ENCODE results near the gene GRP. TPM values are rescaled to one million over a fixed set of nuclear protein-coding genes. Genes with fewer than 3 reads are reported as not detected.

Gene GRP
- total RNA-seq, 1 donor from 2014 or later: not detected

GRCh38 chr18:59263661-59264060 lies 43.7 kb downstream of the GRP start:
- H3K9me3 ChIP-seq: no peaks in the 10 kb centered on the region
- H3K36me3 ChIP-seq: no peaks in the 10 kb centered on the region
- H3K27ac ChIP-seq: no peak overlapping the region
- ATAC-seq (no peak), DNase-seq (no peak)
- TF ChIP-seq CTCF (IDR thresholded peaks at IDR 0.05): no peak
- H3K27me3 ChIP-seq: peaks cover 63% of the 10 kb centered on the region
- no peak overlapping the region for H3K4me3 ChIP-seq
- intact Hi-C loops (cut with DNase I): no loop called here
- peaks cover 5% of the 10 kb centered on the region for H3K4me1 ChIP-seq

- no peak overlapping the region for H3K4me3 ChIP-seq
- no peak overlapping the region for H3K27ac ChIP-seq
- ATAC-seq (no peak), DNase-seq (no peak)
- peaks cover 5% of the 10 kb centered on the region for H3K4me1 ChIP-seq
- intact Hi-C loops (cut with DNase I): no loop called here
- TF ChIP-seq CTCF (IDR thresholded peaks at IDR 0.05): no peak
- peaks cover 66% of the 10 kb centered on the region for H3K27me3 ChIP-seq
- no peaks in the 10 kb centered on the region for H3K9me3 ChIP-seq
- H3K36me3 ChIP-seq: no peaks in the 10 kb centered on the region
Observed at GRCh38 chr18:59264121-59264571, 44.2 kb downstream of the GRP start.

DNA sequence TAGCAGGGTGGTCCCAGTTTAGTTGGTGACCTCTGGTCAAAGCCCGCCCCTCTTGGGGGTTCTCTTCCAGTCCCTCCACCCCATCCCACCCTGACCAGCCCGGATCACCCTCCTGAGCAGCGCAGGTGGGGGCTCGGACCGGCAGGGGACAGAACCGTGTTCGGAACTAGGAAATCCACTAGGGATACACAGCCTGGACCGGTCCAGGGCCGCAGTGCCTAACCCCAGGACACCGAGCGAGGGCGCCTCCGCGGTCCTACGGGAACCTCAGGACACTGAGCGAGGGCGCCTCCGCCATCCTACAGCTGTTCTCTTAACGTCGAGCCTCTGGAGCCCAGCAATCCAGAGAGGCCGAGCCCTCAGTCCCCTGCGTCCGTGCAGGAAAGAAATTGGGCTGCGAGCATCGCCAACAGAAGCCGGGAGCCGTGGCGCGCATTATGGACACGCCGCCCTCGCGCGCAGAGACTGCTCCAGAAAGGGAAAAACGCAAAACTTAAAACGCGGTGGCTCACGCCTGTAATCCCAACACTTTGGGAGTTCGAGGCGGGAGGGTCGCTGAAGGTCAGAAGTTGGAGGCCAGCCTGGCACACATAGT lies 44.8 kb downstream of the GRP start:
- peaks cover 72% of the 10 kb centered on the region for H3K27me3 ChIP-seq
- intact Hi-C loops (cut with DNase I): no loop called here

GRCh38 chr18:59265246-59265973 lies 45.5 kb downstream of the GRP start:
- DNase-seq (no peak), ATAC-seq (peak; percentile 42)
- Histone ChIP-seq H3K36me3 (no peaks in the 10 kb centered on the region), H3K4me1 (peaks cover 5% of the 10 kb centered on the region), H3K27ac (no peak overlapping the region), H3K4me3 (peak overlapping the region; percentile 21), H3K27me3 (peaks cover 78% of the 10 kb centered on the region), H3K9me3 (no peaks in the 10 kb centered on the region)
- no peak for TF ChIP-seq CTCF (IDR thresholded peaks at IDR 0.05)
- intact Hi-C loops (cut with DNase I): no loop called here

More for the DNA sequence above, 44.8 kb downstream of the GRP start:
- Histone ChIP-seq H3K27ac (no peak overlapping the region), H3K36me3 (no peaks in the 10 kb centered on the region), H3K4me3 (no peak overlapping the region), H3K4me1 (peaks cover 5% of the 10 kb centered on the region), H3K9me3 (no peaks in the 10 kb centered on the region)
- ATAC-seq: no peak
- no peak for DNase-seq
- no peak for TF ChIP-seq CTCF (IDR thresholded peaks at IDR 0.05)

GRCh38 chr18:59265974-59266369 lies 46.0 kb downstream of the GRP start:
- Histone ChIP-seq H3K27ac (no peak overlapping the region), H3K4me1 (peaks cover 5% of the 10 kb centered on the region), H3K9me3 (no peaks in the 10 kb centered on the region), H3K36me3 (no peaks in the 10 kb centered on the region), H3K4me3 (no peak overlapping the region), H3K27me3 (peaks cover 84% of the 10 kb centered on the region)
- ATAC-seq (no peak), DNase-seq (no peak)
- TF ChIP-seq CTCF (IDR thresholded peaks at IDR 0.05): no peak
- intact Hi-C loops (cut with DNase I): no loop called here

Measured in upper lobe of right lung (tissue), 1 donor.